NB4 (cell line): ENCODE measurements around the gene ZNF628.

Source experiments
- DNase-seq: peaks from one replicate; pipeline ENCODE4 v3.0.0; 2010; ENCODE audit warnings: low read depth
- H3K4me3 ChIP-seq: one replicate; pipeline ENCODE4 v1.5.1; 2011; ENCODE audit warnings: mild to moderate bottlenecking, low read depth, low read length, moderate library complexity
- MYC ChIP-seq: IDR thresholded peaks from 2 replicates; pipeline ENCODE4 v1.6.1; 2011; ENCODE audit warnings: low read depth, low read length
- POLR2A ChIP-seq: IDR thresholded peaks from 2 replicates; pipeline ENCODE4 v1.6.1; 2011; ENCODE audit warnings: mild to moderate bottlenecking; ENCODE audit not compliant: insufficient read length; ENCODE audit errors: extremely low read depth
- TF ChIP-seq, protein P1 (sequence below): IDR thresholded peaks from one replicate; pipeline ENCODE4 v1.5.1; 2012; ENCODE audit warnings: low read depth, low read length
- TF ChIP-seq, protein P2 (sequence below): IDR thresholded peaks from 2 replicates; pipeline ENCODE4 v1.6.1; 2011; ENCODE audit warnings: low read depth, low read length

The ZNF628 gene

DNA sequence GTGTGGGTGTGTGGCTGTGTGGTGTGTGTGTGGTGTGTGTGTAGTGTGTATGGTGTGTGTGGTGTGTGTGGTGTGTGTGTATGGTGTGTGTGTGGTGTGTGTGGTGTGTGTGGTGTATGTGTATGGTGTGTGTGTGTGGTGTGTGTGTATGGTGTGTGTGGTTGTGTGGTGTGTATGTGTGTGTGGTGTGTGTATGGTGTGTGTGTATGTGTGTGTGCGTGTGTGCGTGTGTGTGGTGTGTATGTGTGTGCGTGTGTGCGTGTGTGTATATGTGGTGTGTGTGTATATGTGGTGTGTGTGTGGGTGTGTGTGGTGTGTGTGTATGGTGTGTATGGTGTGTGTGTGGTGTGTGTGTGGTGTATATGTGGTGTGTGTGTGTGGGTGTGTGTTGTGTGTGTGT lies 41.4 kb upstream of the ZNF628 start:
- TF ChIP-seq, protein P1, sequence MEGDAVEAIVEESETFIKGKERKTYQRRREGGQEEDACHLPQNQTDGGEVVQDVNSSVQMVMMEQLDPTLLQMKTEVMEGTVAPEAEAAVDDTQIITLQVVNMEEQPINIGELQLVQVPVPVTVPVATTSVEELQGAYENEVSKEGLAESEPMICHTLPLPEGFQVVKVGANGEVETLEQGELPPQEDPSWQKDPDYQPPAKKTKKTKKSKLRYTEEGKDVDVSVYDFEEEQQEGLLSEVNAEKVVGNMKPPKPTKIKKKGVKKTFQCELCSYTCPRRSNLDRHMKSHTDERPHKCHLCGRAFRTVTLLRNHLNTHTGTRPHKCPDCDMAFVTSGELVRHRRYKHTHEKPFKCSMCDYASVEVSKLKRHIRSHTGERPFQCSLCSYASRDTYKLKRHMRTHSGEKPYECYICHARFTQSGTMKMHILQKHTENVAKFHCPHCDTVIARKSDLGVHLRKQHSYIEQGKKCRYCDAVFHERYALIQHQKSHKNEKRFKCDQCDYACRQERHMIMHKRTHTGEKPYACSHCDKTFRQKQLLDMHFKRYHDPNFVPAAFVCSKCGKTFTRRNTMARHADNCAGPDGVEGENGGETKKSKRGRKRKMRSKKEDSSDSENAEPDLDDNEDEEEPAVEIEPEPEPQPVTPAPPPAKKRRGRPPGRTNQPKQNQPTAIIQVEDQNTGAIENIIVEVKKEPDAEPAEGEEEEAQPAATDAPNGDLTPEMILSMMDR, result no peak
- TF ChIP-seq, protein P2, sequence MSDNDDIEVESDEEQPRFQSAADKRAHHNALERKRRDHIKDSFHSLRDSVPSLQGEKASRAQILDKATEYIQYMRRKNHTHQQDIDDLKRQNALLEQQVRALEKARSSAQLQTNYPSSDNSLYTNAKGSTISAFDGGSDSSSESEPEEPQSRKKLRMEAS, result no peak
- no peak for TF ChIP-seq MYC
- TF ChIP-seq POLR2A, result no peak
- no peak overlapping the region for H3K4me3 ChIP-seq
- DNase-seq, result no peak

DNA sequence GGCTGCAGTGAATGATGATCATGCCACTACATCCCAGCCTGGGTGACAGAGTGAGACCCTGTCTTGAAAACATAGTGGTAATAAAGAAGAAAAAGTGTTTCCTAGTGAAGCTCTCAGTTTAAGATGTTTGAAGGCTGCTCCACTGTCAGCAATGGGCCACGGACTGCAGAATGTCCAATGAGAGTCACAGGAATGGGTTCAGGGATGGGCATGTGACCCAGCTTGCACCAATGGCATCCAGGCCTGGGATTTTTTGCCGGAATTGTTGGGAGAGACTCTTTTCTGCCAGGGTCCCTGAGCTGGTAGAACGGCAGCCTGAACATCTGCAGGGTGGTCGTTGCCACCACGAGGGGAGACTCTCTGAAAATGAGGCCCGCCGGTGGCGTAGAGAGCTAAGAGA lies 39.6 kb upstream of the ZNF628 start:
- no peak for DNase-seq
- TF ChIP-seq, protein P1, result no peak
- TF ChIP-seq POLR2A, result no peak
- TF ChIP-seq, protein P2, result no peak

DNA sequence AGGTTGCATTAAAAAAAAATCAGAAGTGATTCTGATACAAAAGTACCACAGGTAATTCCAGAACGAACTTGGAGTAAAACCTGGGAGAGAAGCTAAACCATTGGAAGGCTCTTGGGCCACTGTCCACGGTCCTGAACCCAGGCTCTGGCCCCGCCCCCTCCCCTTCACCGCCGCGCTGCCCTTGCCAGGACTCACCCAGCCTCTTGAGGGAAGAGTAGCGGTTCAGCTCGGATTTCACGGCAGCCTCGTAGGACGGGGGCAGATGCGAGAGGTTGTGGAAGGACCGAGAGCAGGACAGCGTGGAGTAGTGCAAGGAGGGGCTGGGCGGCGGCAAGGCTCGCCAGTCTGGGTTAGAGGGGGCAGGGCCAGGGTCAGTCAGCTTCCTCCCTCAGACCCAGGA lies 39.0 kb upstream of the ZNF628 start:
- peak; percentile 67 for DNase-seq
- TF ChIP-seq, protein P2, result no peak
- H3K4me3 ChIP-seq, result no peak overlapping the region

More for the DNA sequence above, 39.6 kb upstream of the ZNF628 start:
- no peak overlapping the region for H3K4me3 ChIP-seq

DNA sequence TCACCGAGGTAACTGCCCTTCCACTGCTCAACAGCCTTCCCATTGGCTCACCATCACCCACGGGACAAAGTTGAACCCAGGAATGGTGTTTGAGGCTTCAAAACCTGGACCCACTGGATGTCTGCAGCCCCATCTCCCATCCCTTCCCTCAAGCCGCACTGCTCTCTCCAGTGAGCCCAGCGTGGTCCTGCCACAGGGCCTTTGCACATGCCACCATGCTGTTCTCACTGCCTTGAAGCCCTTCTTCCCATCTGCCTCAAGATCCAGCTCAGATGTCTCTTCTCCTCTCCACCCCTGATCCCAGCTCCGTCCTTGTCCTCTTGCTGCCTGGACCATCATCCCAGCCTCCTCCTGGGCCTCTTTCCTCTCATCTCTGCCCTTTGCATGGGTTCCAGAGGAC lies 37.4 kb upstream of the ZNF628 start:
- DNase-seq, result no peak
- no peak for TF ChIP-seq MYC
- TF ChIP-seq, protein P2, result no peak
- no peak for TF ChIP-seq POLR2A
- TF ChIP-seq, protein P1, result no peak
- no peak overlapping the region for H3K4me3 ChIP-seq

DNA sequence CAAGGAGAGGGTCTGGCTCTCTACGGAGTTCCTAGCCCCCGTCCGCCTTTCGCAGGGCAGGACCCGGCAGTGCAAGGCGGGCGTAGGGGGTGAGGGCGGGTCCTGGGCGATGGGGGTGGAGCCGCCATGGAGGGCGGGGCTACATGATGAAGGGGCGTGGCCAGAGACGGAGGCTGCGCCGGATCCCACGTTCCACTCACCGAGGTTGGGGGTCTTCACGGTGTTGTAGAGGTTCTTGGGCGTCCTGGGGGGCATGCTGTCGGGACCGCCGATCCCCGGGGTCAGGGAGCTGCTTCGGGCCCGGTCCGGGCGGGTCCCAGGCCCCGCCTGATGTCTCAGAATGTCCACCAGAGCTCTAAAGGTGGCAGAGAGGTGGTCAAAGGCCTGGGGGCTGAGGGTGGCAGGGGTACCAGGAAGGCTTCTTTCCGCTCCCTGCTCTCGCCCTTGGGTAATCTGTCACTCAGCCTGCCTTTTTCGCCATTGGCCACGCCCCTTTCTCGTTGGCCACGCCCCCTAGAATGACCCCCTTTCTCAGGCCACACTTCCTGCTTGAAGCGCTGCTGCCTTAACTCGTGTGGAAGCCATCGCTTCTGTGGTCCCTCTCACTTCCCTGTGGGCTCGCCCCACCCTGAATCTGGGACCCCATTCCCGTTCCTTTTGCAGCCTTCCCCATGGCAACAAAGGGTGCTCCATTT lies 35.9 kb upstream of the ZNF628 start:
- H3K4me3 ChIP-seq, result no peak overlapping the region
- TF ChIP-seq, protein P2, result no peak
- TF ChIP-seq, protein P1, result no peak
- TF ChIP-seq MYC (no peak), POLR2A (no peak)
- DNase-seq, result no peak

DNA sequence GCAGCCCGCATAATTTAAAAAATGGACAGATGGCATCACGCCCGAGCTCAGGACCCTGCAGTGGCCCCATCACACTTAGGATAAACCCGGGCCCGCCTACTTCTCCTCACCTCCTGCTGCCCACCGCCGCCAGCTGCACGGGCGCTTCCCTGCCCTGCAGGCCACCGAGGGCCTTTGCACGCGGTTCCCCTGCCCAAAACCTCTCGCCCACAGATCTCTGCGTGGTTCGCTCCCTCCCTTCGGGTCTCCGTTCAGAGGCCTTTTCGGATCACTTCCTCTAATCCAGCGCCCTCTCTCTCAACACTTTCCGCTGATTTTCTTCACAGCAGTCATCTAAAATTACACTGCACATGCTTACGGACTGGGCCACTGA lies 35.1 kb upstream of the ZNF628 start:
- TF ChIP-seq, protein P1, result no peak
- TF ChIP-seq, protein P2, result no peak
- no peak for TF ChIP-seq POLR2A
- TF ChIP-seq MYC, result no peak
- no peak overlapping the region for H3K4me3 ChIP-seq
- peak; percentile 38 for DNase-seq
